WERI-Rb-1 (cell line): ENCODE measurements around the gene GATA5.

Source experiments
- DNase-seq: peaks from one replicate; pipeline ENCODE4 v3.0.0-alpha.2; 2020
- H3K27ac ChIP-seq: fragments of 250-450 bp; sonication (Bioruptor Pico); 2 replicates; pipeline ENCODE4 v1.5.1; 2020; ENCODE audit warnings: mild to moderate bottlenecking, moderate library complexity
- H3K27me3 ChIP-seq: fragments of 250-450 bp; sonication (Bioruptor Pico); 2 replicates; pipeline ENCODE4 v1.5.1; 2021; ENCODE audit warnings: mild to moderate bottlenecking, low read depth, moderate library complexity; ENCODE audit not compliant: insufficient read depth, severe bottlenecking
- H3K36me3 ChIP-seq: fragments of 250-450 bp; sonication (Bioruptor Pico); 2 replicates; pipeline ENCODE4 v1.5.1; 2020; ENCODE audit warnings: mild to moderate bottlenecking, moderate library complexity
- H3K4me3 ChIP-seq: 2 replicates; pipeline ENCODE4 v1.5.1; 2011; ENCODE audit warnings: low read depth, mild to moderate bottlenecking, control low read depth, low read length
- H3K9me3 ChIP-seq: fragments of 250-450 bp; sonication (Bioruptor Pico); 2 replicates; pipeline ENCODE4 v1.5.1; 2021; ENCODE audit warnings: mild to moderate bottlenecking, moderate library complexity; ENCODE audit not compliant: severe bottlenecking
- TF ChIP-seq, protein P1 (sequence below): IDR thresholded peaks from 2 replicates; pipeline ENCODE4 v1.5.1; 2011; ENCODE audit warnings: low read depth, mild to moderate bottlenecking, control low read depth, inconsistent platforms, low read length

Gene GATA5, protein sequence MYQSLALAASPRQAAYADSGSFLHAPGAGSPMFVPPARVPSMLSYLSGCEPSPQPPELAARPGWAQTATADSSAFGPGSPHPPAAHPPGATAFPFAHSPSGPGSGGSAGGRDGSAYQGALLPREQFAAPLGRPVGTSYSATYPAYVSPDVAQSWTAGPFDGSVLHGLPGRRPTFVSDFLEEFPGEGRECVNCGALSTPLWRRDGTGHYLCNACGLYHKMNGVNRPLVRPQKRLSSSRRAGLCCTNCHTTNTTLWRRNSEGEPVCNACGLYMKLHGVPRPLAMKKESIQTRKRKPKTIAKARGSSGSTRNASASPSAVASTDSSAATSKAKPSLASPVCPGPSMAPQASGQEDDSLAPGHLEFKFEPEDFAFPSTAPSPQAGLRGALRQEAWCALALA

GRCh38 chr20:62475772-62476055 lies at the start of gene GATA5:
GATA5 (minus strand) TSS chr20:62475995; CDS start chr20:62475521, 474 bp downstream.
- H3K4me3 ChIP-seq, result no peak within 1 kb of the TSS
- no peaks in the 10 kb centered on the region for H3K27me3 ChIP-seq
- H3K9me3 ChIP-seq, result no peaks in the 10 kb centered on the region
- TF ChIP-seq, protein P1, sequence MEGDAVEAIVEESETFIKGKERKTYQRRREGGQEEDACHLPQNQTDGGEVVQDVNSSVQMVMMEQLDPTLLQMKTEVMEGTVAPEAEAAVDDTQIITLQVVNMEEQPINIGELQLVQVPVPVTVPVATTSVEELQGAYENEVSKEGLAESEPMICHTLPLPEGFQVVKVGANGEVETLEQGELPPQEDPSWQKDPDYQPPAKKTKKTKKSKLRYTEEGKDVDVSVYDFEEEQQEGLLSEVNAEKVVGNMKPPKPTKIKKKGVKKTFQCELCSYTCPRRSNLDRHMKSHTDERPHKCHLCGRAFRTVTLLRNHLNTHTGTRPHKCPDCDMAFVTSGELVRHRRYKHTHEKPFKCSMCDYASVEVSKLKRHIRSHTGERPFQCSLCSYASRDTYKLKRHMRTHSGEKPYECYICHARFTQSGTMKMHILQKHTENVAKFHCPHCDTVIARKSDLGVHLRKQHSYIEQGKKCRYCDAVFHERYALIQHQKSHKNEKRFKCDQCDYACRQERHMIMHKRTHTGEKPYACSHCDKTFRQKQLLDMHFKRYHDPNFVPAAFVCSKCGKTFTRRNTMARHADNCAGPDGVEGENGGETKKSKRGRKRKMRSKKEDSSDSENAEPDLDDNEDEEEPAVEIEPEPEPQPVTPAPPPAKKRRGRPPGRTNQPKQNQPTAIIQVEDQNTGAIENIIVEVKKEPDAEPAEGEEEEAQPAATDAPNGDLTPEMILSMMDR, result no peak
- H3K27ac ChIP-seq, result no peak within 1 kb of the TSS
- H3K36me3 ChIP-seq, result no peaks in the 10 kb centered on the region
- DNase-seq, result no peak

- no peaks in the 10 kb centered on the region for H3K27me3 ChIP-seq
- TF ChIP-seq, protein P1, result no peak
These were observed 49.2 kb upstream of the GATA5 start for GRCh38 chr20:62525014-62525413.

GRCh38 chr20:62524505-62524911 lies 48.7 kb upstream of the GATA5 start:
- Histone ChIP-seq H3K27ac (peak overlapping the region; percentile 87), H3K4me3 (no peak overlapping the region), H3K36me3 (no peaks in the 10 kb centered on the region), H3K9me3 (no peaks in the 10 kb centered on the region), H3K27me3 (no peaks in the 10 kb centered on the region)
- TF ChIP-seq, protein P1, result no peak
- peak; percentile 67 for DNase-seq

More at GRCh38 chr20:62525014-62525413, 49.2 kb upstream of the GATA5 start:
- H3K4me3 ChIP-seq, result no peak overlapping the region
- peak overlapping the region; percentile 87 for H3K27ac ChIP-seq
- no peak for DNase-seq
- no peaks in the 10 kb centered on the region for H3K9me3 ChIP-seq
- H3K36me3 ChIP-seq, result no peaks in the 10 kb centered on the region

DNA sequence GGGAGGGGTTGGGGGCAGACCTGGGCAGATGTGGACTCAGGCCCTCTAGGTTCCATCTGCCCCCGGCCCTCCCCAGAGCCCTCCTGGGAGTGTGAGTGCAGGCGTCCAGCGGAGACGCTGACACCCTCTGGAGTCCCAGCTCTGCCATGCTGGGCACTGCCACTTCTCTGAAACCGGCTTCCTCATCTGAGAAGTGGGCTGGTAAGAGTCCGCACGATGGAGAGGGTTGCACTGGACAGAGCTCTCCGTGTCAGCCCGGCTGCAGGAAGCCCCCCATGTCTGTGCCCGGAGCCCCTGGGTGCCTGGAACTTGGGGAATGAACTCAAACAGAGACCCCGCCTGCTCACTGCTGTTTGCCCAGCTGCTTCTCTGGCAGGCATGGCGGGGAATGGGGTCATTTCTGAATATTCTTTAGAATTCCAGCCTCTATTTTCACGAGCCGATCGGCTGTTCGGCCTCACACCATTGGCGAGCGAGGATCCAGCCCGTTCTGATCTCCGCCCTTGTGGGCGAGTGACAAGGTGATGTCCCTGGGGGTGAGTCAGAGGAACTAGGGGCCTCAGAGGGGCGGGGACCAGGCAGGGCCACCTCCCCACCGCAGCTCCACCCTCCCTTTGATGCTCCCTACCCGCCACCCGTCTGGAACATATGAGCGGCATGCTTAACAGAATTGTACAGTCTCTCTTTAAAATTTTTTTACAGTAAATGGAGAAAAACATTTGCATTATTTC lies 47.8 kb upstream of the GATA5 start:
- peak overlapping the region; percentile 87 for H3K27ac ChIP-seq
- H3K36me3 ChIP-seq, result no peaks in the 10 kb centered on the region
- no peak overlapping the region for H3K4me3 ChIP-seq
- no peaks in the 10 kb centered on the region for H3K9me3 ChIP-seq
- TF ChIP-seq, protein P1, result no peak
- no peaks in the 10 kb centered on the region for H3K27me3 ChIP-seq
- peak; percentile 44 for DNase-seq

GRCh38 chr20:62522748-62523396 lies 47.1 kb upstream of the GATA5 start:
- Histone ChIP-seq H3K4me3 (no peak overlapping the region), H3K27ac (no peak overlapping the region), H3K27me3 (no peaks in the 10 kb centered on the region), H3K9me3 (no peaks in the 10 kb centered on the region), H3K36me3 (no peaks in the 10 kb centered on the region)
- TF ChIP-seq, protein P1, result no peak
- DNase-seq, result no peak
